IMR-90 (cell line): ENCODE data around the gene SDHA. TPM values are rescaled to one million over a fixed set of nuclear protein-coding genes. Genes with fewer than 3 reads are reported as not detected.

Experiments
- ATAC-seq: fragments of 200-7000 bp; cut with Tn5 transposase; 2 replicates; pipeline ENCODE4 v1.9.1; 2020; ENCODE audit warnings: low read depth, mild to moderate bottlenecking, moderate library complexity
- BruUV-seq: library from RNA; stranded (reverse); fragments of 400-500 nt; replicated peaks from 2 replicates; lab custom pipeline; 2021; lab: Mats Ljungman, UMichigan
- CTCF ChIA-PET: fragments of 300-600 bp; formaldehyde crosslinking; extraction: SDS; loops from one replicate; lab custom pipeline; 2021; ENCODE audit warnings: antibody characterized with exemption; lab: Yijun Ruan, JAX
- POLR2A ChIA-PET: fragments of 300-600 bp; sonication (Branson Sonifier 250); formaldehyde crosslinking; loops from one replicate; lab custom pipeline; 2022; ENCODE audit warnings: antibody characterized with exemption; ENCODE audit not compliant: unreplicated experiment; lab: Charles Lee
- DNase-seq: peaks from one replicate; pipeline ENCODE4 v3.0.0; 2013
- H2AFZ ChIP-seq: replicated peaks from 2 replicates; pipeline ENCODE3; 2013; ENCODE audit warnings: low read length, mild to moderate bottlenecking; ENCODE audit not compliant: poor library complexity
- H2AK5ac ChIP-seq: 2 replicates; pipeline ENCODE4 v1.6.1; 2013; ENCODE audit warnings: low read depth, low read length, inconsistent platforms
- H2AK9ac ChIP-seq: replicated peaks from 2 replicates; pipeline ENCODE3; 2013; ENCODE audit warnings: mild to moderate bottlenecking, low read depth, low read length, moderate library complexity; ENCODE audit not compliant: poor library complexity
- H2BK120ac ChIP-seq: 2 replicates; pipeline ENCODE4 v1.6.1; 2013; ENCODE audit warnings: low read depth, low read length, inconsistent platforms
- H2BK15ac ChIP-seq: 3 replicates; pipeline ENCODE4 v1.6.1; 2013; ENCODE audit warnings: low read depth, low read length, inconsistent platforms
- H2BK20ac ChIP-seq: 2 replicates; pipeline ENCODE4 v1.6.1; 2013; ENCODE audit warnings: low read depth, mild to moderate bottlenecking, inconsistent platforms, low read length, moderate library complexity
- H2BK5ac ChIP-seq: 2 replicates; pipeline ENCODE4 v1.6.1; 2013; ENCODE audit warnings: mild to moderate bottlenecking, low read depth, low read length, inconsistent platforms; ENCODE audit not compliant: poor library complexity, severe bottlenecking
- H3K14ac ChIP-seq: replicated peaks from 2 replicates; pipeline ENCODE4 v1.6.1; 2013; ENCODE audit warnings: low read depth, low read length, inconsistent platforms
- H3K18ac ChIP-seq: 2 replicates; pipeline ENCODE4 v1.6.1; 2013; ENCODE audit warnings: low read depth, low read length, control low read depth
- H3K23ac ChIP-seq: 2 replicates; pipeline ENCODE4 v1.6.1; 2013; ENCODE audit warnings: low read depth, low read length, inconsistent platforms
- H3K27ac ChIP-seq: 2 replicates; pipeline ENCODE4 v1.5.1; 2013; ENCODE audit warnings: mild to moderate bottlenecking, control low read depth, low read length; ENCODE audit not compliant: insufficient read depth
- H3K27me3 ChIP-seq: 2 replicates; pipeline ENCODE4 v1.6.1; 2013; ENCODE audit warnings: low read length; ENCODE audit not compliant: control insufficient read depth, insufficient read depth
- H3K36me3 ChIP-seq: 2 replicates; pipeline ENCODE4 v1.6.1; 2013; ENCODE audit warnings: low read length, mixed read lengths; ENCODE audit not compliant: control insufficient read depth, insufficient read depth
- H3K4ac ChIP-seq: 2 replicates; pipeline ENCODE4 v1.6.1; 2013; ENCODE audit warnings: low read depth, low read length, inconsistent platforms
- H3K4me1 ChIP-seq: 2 replicates; pipeline ENCODE4 v1.6.1; 2013; ENCODE audit warnings: low read length, mixed read lengths; ENCODE audit not compliant: control insufficient read depth, insufficient read depth
- H3K4me2 ChIP-seq: 2 replicates; pipeline ENCODE4 v1.6.1; 2013; ENCODE audit warnings: low read depth, mild to moderate bottlenecking, control low read depth, low read length, moderate library complexity
- H3K4me3 ChIP-seq: 2 replicates; pipeline ENCODE4 v1.5.1; 2013; ENCODE audit warnings: low read depth, mild to moderate bottlenecking, control low read depth, low read length, moderate library complexity; ENCODE audit not compliant: insufficient read depth
- H3K56ac ChIP-seq: 2 replicates; pipeline ENCODE4 v1.6.1; 2013; ENCODE audit warnings: low read length, inconsistent platforms; ENCODE audit not compliant: insufficient read depth; ENCODE audit errors: extremely low read depth
- H3K79me1 ChIP-seq, 2 experiments: 2 replicates each; pipeline ENCODE4 v1.6.1; 2013; ENCODE audit warnings: low read length in 2 of 2, inconsistent platforms in 1 of 2, low read depth in 1 of 2
- H3K9ac ChIP-seq: 2 replicates; pipeline ENCODE4 v1.6.1; 2013; ENCODE audit warnings: low read depth, low read length, control low read depth
- H3K9me1 ChIP-seq: 2 replicates; pipeline ENCODE4 v1.6.1; 2013; ENCODE audit warnings: low read length, inconsistent platforms; ENCODE audit not compliant: insufficient read depth
- H3K9me3 ChIP-seq: 2 replicates; pipeline ENCODE4 v1.6.1; 2013; ENCODE audit warnings: low read length; ENCODE audit not compliant: control insufficient read depth, insufficient read depth
- H4K20me1 ChIP-seq: 2 replicates; pipeline ENCODE4 v1.6.1; 2013; ENCODE audit warnings: low read length, inconsistent platforms; ENCODE audit not compliant: insufficient read depth
- H4K5ac ChIP-seq: 2 replicates; pipeline ENCODE4 v1.6.1; 2013; ENCODE audit warnings: mild to moderate bottlenecking, low read depth, low read length, control low read depth
- H4K8ac ChIP-seq, 2 experiments: 2 replicates each; pipeline ENCODE4 v1.6.1; 2013; ENCODE audit warnings: low read depth in 2 of 2, low read length in 2 of 2, control low read depth in 1 of 2, inconsistent platforms in 1 of 2
- H4K91ac ChIP-seq: 2 replicates; pipeline ENCODE4 v1.6.1; 2013; ENCODE audit warnings: low read depth, low read length, inconsistent platforms; ENCODE audit not compliant: insufficient read depth
- BHLHE40 ChIP-seq: fragments of 150-350 bp; IDR thresholded peaks from 2 replicates; pipeline ENCODE4 v1.6.1; 2016; ENCODE audit warnings: mild to moderate bottlenecking, low read depth, low read length
- CEBPB ChIP-seq: IDR thresholded peaks from 2 replicates; pipeline ENCODE4 v1.6.1; 2012; ENCODE audit warnings: low read depth, low read length, improper control_type of control experiment
- CHD1 ChIP-seq: IDR thresholded peaks from 2 replicates; pipeline ENCODE4 v1.6.1; 2012; ENCODE audit warnings: low read depth, low read length, improper control_type of control experiment
- CTCF ChIP-seq: conservative IDR thresholded peaks from 2 replicates; pipeline ENCODE4 v1.5.1; 2012; ENCODE audit warnings: mild to moderate bottlenecking, low read depth, low read length, improper control_type of control experiment
- ELK1 ChIP-seq: fragments of 150-350 bp; IDR thresholded peaks from 2 replicates; pipeline ENCODE4 v1.6.1; 2016; ENCODE audit warnings: low read depth, mild to moderate bottlenecking, low read length, moderate library complexity, borderline replicate concordance
- FOS ChIP-seq: fragments of 150-350 bp; IDR thresholded peaks from 2 replicates; pipeline ENCODE4 v1.6.1; 2016; ENCODE audit warnings: low read depth, low read length
- MAZ ChIP-seq: IDR thresholded peaks from 2 replicates; pipeline ENCODE4 v1.6.1; 2012; ENCODE audit warnings: low read depth, mild to moderate bottlenecking, low read length, improper control_type of control experiment, moderate library complexity, borderline replicate concordance
- NFE2L2 ChIP-seq: fragments of 150-350 bp; IDR thresholded peaks from 2 replicates; pipeline ENCODE4 v1.6.1; 2016; ENCODE audit warnings: low read depth, mild to moderate bottlenecking, low read length
- POLR2A ChIP-seq: IDR thresholded peaks from 2 replicates; pipeline ENCODE4 v1.6.1; 2012; ENCODE audit warnings: mild to moderate bottlenecking, low read depth, low read length
- RAD21 ChIP-seq: IDR thresholded peaks from 2 replicates; pipeline ENCODE4 v1.6.1; 2012; ENCODE audit warnings: low read length, improper control_type of control experiment
- RCOR1 ChIP-seq: IDR thresholded peaks from 2 replicates; pipeline ENCODE4 v1.6.1; 2012; ENCODE audit warnings: mild to moderate bottlenecking, low read length, improper control_type of control experiment; ENCODE audit not compliant: insufficient replicate concordance
- RFX5 ChIP-seq: IDR thresholded peaks from 2 replicates; pipeline ENCODE4 v1.8.0; 2012; ENCODE audit warnings: low read depth, mild to moderate bottlenecking, low read length, moderate library complexity
- SMC3 ChIP-seq: fragments of 150-350 bp; IDR thresholded peaks from 2 replicates; pipeline ENCODE4 v1.6.1; 2016; ENCODE audit warnings: low read depth, mild to moderate bottlenecking, antibody characterized with exemption, low read length, moderate library complexity
- WGBS, 2 experiments: methylation state at CpG; one replicate each; pipeline versions ENCODE4 v1.1.5 to v1.1.7; 2013; ENCODE audit warnings: missing lambda C conversion rate in 2 of 2; ENCODE audit not compliant: insufficient read length in 1 of 2; ENCODE audit errors: extremely low coverage in 2 of 2; 5-methylcytosine and 5-hydroxymethylcytosine counted together
- dilution Hi-C: fragments of 300-500 bp; cut with HindIII; formaldehyde crosslinking; loops from one replicate; pipeline ENCODE4 v1.14.3; 2018; ENCODE audit warnings: low sequenced_read_pairs; ENCODE audit not compliant: unreplicated experiment
- in situ Hi-C: fragments of 300-500 bp; cut with MboI; formaldehyde crosslinking; loops from 3 replicates; pipeline ENCODE4 v1.14.3; 2019; ENCODE audit warnings: low sequenced_read_pairs, inconsistent platforms, mixed read lengths
- intact Hi-C: fragments of 100-400 bp; cut with micrococcal nuclease; formaldehyde crosslinking; loops from 2 replicates; pipeline ENCODE4 v1.10.0; 2022
- polyA plus RNA-seq, 3 experiments: library from polyadenylated mRNA; depleted of rRNA; stranded (reverse); fragments of >200 nt; gene quantifications; 2 replicates each; pipeline ENCODE4 v1.2.3, GENCODE V29; 2012; ENCODE audit warnings: low replicate concordance in 1 of 3
- total RNA-seq: library from RNA; depleted of rRNA; stranded (reverse); fragments of >200 nt; gene quantifications from 2 replicates; pipeline ENCODE4 v1.2.3, GENCODE V29; 2012
- TF ChIP-seq, protein P1 (sequence below): fragments of 150-350 bp; IDR thresholded peaks from 2 replicates; pipeline ENCODE4 v1.6.1; 2017; ENCODE audit warnings: mild to moderate bottlenecking, antibody characterized with exemption, low read length, low read depth

SDHA gene
- total and polyA plus RNA-seq, 2 of the 4 experiments (the other 2 are of a cell fraction) = 105 to 121 TPM

- H2BK20ac ChIP-seq = no peak overlapping the region
- no peaks in the 10 kb centered on the region for H3K27me3 ChIP-seq
- POLR2A ChIA-PET = no interaction called here
- no peak overlapping the region for H2AK5ac ChIP-seq
- no peak overlapping the region for H3K4ac ChIP-seq
- no peak overlapping the region for H2BK120ac ChIP-seq
- H3K9me3 ChIP-seq = no peaks in the 10 kb centered on the region
- H3K23ac ChIP-seq = no peak overlapping the region
- in situ Hi-C loops = no loop called here
- H3K36me3 ChIP-seq = peaks cover 30% of the 10 kb centered on the region
- TF ChIP-seq, protein P1, sequence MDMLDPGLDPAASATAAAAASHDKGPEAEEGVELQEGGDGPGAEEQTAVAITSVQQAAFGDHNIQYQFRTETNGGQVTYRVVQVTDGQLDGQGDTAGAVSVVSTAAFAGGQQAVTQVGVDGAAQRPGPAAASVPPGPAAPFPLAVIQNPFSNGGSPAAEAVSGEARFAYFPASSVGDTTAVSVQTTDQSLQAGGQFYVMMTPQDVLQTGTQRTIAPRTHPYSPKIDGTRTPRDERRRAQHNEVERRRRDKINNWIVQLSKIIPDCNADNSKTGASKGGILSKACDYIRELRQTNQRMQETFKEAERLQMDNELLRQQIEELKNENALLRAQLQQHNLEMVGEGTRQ = no peak
- TF ChIP-seq CTCF (no peak), NFE2L2 (no peak), RFX5 (no peak), FOS (no peak), RAD21 (no peak), SMC3 (no peak), RCOR1 (no peak), CEBPB (no peak), CHD1 (no peak), BHLHE40 (no peak), ELK1 (no peak), MAZ (no peak), POLR2A (no peak)
- no peak overlapping the region for H4K8ac ChIP-seq
- no peak overlapping the region for H3K56ac ChIP-seq
- no peak for DNase-seq
- WGBS, 2 experiments = no CpG with 5 or more reads among the region's 14 CpGs
- no peak overlapping the region for H4K5ac ChIP-seq
- H3K4me2 ChIP-seq = no peak overlapping the region
- H4K91ac ChIP-seq = no peak overlapping the region
- BruUV-seq = no TSS peak
- dilution Hi-C loops = no loop called here
- no peak overlapping the region for H2BK15ac ChIP-seq
- H3K27ac ChIP-seq = no peak overlapping the region
- no peaks in the 10 kb centered on the region; the same call in 1 of the 2 replicates for H3K4me1 ChIP-seq
- H2BK5ac ChIP-seq = no peak overlapping the region
- intact Hi-C loops = no loop called here
- peaks cover 29 to 73% of the 10 kb centered on the region in 2 experiments for H3K79me1 ChIP-seq
- H3K18ac ChIP-seq = no peak overlapping the region
- no peak overlapping the region for H2AFZ ChIP-seq
- ATAC-seq = no peak
- H3K14ac ChIP-seq = no peak overlapping the region
- no peak overlapping the region for H2AK9ac ChIP-seq
- no peak overlapping the region for H3K4me3 ChIP-seq
- CTCF ChIA-PET = no interaction called here
- H3K9ac ChIP-seq = no peak overlapping the region
- H3K9me1 ChIP-seq = peaks cover 11% of the 10 kb centered on the region; the same call in 1 of the 2 replicates
- H4K20me1 ChIP-seq = peaks cover 82% of the 10 kb centered on the region
Observed at GRCh38 chr5:305459-305858, 87.3 kb downstream of the SDHA start.
